ENCODE measurements around the gene STRAP.

- TF ChIP-seq EP300 (IDR thresholded peaks at IDR 0.05) (no peak), CTCF (IDR thresholded peaks at IDR 0.05) (no peak)
Observed at GRCh38 chr12:15932327-15932726, 50.1 kb downstream of the STRAP start.
